Measurements from ENCODE around the gene PFKM. TPM values are rescaled to one million over a fixed set of nuclear protein-coding genes. Genes with fewer than 3 reads are reported as not detected.
A peak's percentile ranks its signal among the peaks of the same experiment; 100 is the strongest.

Gene PFKM
- total RNA-seq, 1 experiment from 2014 or later, result 38.8 TPM

DNA sequence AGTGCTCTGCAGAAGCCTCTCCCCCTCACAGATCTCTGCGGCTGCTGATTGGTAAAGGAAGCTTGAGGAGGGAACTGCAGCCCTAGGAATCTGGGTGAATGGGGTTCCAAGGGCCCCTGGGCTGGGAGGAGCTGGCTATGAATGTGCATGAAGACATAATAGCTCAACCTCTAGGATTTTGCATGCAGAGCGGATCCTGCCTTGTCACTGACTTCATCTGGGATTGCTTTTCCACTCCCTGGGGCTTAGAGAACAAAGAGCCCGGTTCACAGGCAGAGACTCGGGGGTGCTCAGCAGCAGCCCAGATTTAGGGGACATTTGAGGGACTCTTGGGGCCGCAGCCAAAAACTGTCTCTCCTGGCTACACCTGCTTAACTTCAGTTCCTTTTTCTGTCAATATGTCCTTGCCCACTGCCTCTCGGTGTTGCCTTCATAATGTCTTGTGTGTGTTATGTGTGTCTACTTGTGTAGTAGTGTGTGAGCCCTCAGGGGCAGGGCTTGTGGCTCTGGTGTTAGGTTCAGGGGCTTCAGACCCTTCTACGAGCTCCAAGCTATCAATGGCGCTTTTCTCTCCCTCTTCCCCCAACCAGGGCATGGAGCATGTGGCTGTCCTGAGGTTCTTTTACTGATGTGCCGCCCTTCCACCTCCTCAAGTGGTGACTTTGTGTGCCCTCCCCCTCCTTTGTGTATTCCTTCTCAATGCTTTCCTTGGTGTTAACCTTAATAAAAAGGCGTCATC is 66.2 kb downstream of the PFKM start:
- peak; percentile 19 for DNase-seq (ENCODE audit: low read depth)

DNA sequence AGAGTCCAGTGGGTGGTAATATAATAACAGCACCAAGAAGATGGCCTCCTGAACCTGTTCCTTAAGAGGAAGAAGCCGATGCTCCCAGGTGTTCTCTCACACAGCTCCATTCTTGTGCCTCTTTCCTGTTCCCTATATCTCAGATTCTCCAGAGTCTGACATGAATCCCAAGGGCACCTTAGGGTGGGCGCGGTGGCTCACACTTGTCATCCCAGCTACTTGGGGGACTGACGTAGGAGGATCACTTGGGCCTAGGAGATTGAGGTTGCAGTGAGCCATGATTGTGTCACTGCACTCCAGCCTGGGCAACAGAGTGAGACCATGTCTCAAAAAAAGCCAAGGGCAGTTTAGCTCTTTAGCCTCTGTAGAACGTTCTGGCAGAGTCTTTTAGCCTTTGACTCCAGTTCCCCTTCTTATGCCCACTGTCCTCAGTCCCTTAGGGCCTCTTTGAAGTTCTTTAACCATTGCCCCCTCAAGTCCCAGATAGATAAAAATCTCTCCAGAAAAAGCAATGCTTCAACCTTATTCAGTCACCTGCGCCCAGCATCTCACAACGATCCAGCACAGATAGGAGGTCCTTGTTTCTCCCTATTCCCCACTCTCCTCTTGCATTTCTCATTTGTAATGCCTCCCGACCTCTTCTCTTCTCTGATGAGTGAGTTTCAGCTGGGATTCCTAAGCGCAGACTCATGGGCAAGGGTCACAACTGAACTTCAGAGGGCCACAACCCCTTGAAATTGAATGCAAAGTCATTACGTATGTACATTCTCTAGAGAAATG is 68.9 kb downstream of the PFKM start:
- no peak for DNase-seq (ENCODE audit: low read depth)

DNA sequence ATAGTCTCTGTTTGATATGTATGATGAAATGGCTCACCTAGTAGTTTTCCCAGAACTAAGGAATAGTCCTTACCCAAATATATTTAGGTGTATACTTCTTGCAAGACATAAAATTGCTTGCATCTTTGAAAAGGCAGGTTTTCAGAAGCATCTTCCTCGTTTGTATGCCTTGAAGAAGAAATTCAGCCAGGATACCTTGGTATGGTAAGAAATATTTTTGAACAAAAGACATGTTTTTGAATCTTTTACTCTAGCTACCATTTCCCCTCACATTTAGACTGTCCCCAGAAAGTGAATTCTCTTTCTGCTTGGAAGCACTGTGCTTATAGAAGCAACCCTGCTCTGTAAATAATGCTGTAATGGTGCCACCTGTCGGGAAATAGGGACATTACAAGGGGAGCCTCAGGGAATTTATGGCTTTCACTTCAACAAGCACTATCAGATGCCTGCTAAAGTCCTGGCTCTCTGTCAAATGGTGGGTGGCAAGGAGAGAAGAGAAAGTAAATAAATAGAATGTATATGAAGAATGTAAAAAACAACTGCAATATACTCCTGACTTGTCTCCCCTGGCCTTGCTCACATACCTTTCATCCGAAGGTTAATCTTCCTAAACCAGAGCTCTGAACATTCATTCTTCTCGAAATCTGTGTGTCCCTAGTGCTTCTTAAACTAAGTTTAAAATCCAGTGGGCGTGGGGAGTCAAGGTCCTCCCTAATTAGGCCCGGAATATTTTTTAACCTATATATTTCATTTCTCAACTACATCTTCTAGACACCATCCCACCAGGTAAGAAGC is 70.4 kb downstream of the PFKM start:
- peak; percentile 66 for DNase-seq (ENCODE audit: low read depth)

DNA sequence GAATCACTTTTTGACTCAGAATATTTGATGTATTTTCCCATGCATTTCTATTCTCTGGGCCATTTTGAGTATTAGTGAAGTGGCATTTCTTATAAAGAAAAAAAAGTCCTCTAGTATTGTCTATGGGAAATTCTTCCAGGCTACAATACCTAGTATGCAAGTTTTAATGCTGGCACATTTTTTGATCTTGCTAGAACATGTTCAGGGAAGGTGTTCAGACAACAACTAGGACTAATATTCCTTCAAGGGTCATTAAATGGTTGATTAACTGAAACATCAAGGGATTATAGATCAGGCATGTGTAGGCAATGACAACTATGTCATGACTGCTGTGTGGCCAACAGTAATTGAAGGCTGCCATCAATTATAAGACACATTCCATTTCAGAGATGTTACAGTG is 71.9 kb downstream of the PFKM start:
- no peak for DNase-seq (ENCODE audit: low read depth)

DNA sequence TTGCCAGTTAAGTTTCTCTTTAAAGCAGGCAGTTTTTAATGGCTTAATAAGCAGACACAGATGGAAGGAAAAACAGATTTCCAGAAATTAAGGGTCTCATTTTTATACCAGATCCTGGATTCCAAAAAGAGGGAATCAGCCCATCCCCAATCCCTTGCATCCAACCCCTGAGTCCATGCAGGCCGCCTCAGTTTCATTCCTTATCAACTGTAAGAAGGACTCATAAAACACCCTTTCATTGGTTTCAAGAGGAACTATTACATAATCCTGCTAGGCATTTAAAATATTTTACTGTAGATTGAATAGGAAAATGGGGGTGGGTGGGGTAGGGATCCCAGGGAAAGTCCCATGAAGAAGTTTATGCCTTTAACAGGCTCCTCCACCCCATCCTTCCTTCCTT is 73.7 kb downstream of the PFKM start:
- DNase-seq (ENCODE audit: low read depth), result no peak

DNA sequence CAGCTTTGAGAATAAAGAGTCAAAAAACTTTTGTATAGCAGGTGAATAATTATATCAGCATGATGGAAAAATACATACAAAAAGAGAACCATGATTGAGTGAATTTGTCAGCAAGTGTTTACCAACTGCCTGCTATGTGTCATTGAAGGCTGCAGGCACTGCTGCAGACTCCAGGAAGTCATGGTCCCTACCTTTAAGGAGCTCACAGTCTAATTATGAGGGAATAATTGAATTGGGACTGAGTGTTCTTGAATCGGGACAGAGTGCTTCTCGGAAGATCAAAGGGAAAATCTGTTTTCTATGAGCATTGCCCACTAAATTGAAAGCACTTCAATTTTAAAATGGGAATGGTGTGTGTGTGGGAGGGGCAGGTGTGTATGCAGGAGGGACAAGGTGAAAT is 74.5 kb downstream of the PFKM start:
- DNase-seq (ENCODE audit: low read depth), result no peak

DNA sequence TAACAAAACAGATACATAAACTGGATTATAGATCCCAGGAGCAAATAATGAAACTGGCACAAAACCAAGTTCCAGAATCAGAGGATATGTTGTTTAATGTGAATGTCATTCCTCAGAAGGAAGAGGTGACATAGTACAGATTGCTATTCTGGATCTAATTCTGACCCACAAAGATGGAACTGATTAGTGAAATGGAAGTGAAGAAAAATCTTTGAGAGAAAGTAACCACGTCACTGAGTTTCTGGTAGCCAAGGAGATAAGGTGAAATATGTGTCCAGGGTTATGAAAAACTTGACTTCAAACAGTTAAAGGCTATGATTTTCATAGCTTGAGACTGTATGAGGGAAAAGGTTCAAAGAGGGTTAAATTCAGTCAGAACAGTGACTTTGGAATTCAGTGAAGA is 75.6 kb downstream of the PFKM start:
- DNase-seq (ENCODE audit: low read depth), result no peak

Other genes with a start within 250 kb of the PFKM start
- 5.1 and 9.3 TPM in 2 replicates for gene VDR, start 214.4 kb upstream of the PFKM start, total RNA-seq (2014; rRNA removed; shearing (Covaris generic))
- gene TMEM106C, start 155.8 kb upstream of the PFKM start, total RNA-seq (2014; rRNA removed; shearing (Covaris generic)), result 282 and 530 TPM in 2 replicates
- 0.25 TPM in 1 of 2 replicates, not detected in the other for gene COL2A1, start 114.9 kb upstream of the PFKM start, total RNA-seq (2014; rRNA removed; shearing (Covaris generic))
- 25.9 and 37.4 TPM in 2 replicates for gene SENP1, start 13.3 kb upstream of the PFKM start, total RNA-seq (2014; rRNA removed; shearing (Covaris generic))
- 23.9 and 43.6 TPM in 2 replicates for gene ASB8, start 38.2 kb downstream of the PFKM start, total RNA-seq (2014; rRNA removed; shearing (Covaris generic))
- gene CCDC184, start 64.3 kb downstream of the PFKM start, total RNA-seq (2014; rRNA removed; shearing (Covaris generic)), result 0.12 TPM in 1 of 2 replicates, not detected in the other
- gene OR10AD1, start 83.9 kb downstream of the PFKM start, total RNA-seq (2014; rRNA removed; shearing (Covaris generic)), result not detected in 2 replicates
- gene ZNF641, start 231.6 kb downstream of the PFKM start, total RNA-seq (2014; rRNA removed; shearing (Covaris generic)), result 3.9 and 7.8 TPM in 2 replicates